Neural cell (in vitro differentiated cells): ENCODE measurements around the gene TTLL5. TPM values are rescaled to one million over a fixed set of nuclear protein-coding genes. Genes with fewer than 3 reads are reported as not detected.

Experiments
- H2AFZ ChIP-seq: fragments of 200-600, 300-800 bp; sonication (generic), shearing (Covaris generic); 2 replicates; pipeline ENCODE4 v1.6.0; 2014; ENCODE audit warnings: low read depth, mild to moderate bottlenecking, antibody characterized with exemption, low read length, moderate library complexity
- H3F3A ChIP-seq: fragments of 200-600 bp; shearing (Covaris generic); 2 replicates; pipeline ENCODE4 v1.6.1; 2016; ENCODE audit warnings: mild to moderate bottlenecking, moderate library complexity, mixed read lengths, antibody characterized with exemption, low read length; ENCODE audit not compliant: insufficient read depth, poor library complexity, severe bottlenecking
- H3K27ac ChIP-seq: fragments of 200-600, 300-800 bp; sonication (generic), shearing (Covaris generic); 2 replicates; pipeline ENCODE4 v1.5.1; 2014; ENCODE audit warnings: mild to moderate bottlenecking, low read length, moderate library complexity
- H3K27me3 ChIP-seq: fragments of 300-800, 200-600 bp; sonication (generic), shearing (Covaris generic); 2 replicates; pipeline ENCODE4 v1.6.0; 2014; ENCODE audit warnings: mild to moderate bottlenecking, low read depth, low read length, moderate library complexity; ENCODE audit not compliant: insufficient read depth
- H3K36me3 ChIP-seq: fragments of 300-800, 200-600 bp; sonication (generic), shearing (Covaris generic); 2 replicates; pipeline ENCODE4 v1.5.1; 2014; ENCODE audit warnings: mild to moderate bottlenecking, antibody characterized with exemption, low read length, moderate library complexity; ENCODE audit not compliant: insufficient read depth
- H3K4me2 ChIP-seq: fragments of 300-800, 200-600 bp; sonication (generic), shearing (Covaris generic); 2 replicates; pipeline ENCODE4 v1.6.0; 2014; ENCODE audit warnings: mild to moderate bottlenecking, low read length
- H3K4me3 ChIP-seq: fragments of 300-800, 200-600 bp; sonication (generic), shearing (Covaris generic); 2 replicates; pipeline ENCODE4 v1.5.1; 2014; ENCODE audit warnings: mild to moderate bottlenecking, low read length, moderate library complexity
- H3K79me2 ChIP-seq: fragments of 200-600 bp; shearing (Covaris generic); replicated peaks from 2 replicates; pipeline ENCODE4 v1.6.0; 2014; ENCODE audit warnings: mild to moderate bottlenecking, low read length, moderate library complexity; ENCODE audit not compliant: insufficient read depth
- H3K9ac ChIP-seq: fragments of 300-800, 200-600 bp; sonication (generic), shearing (Covaris generic); 2 replicates; pipeline ENCODE4 v1.6.1; 2016; ENCODE audit warnings: mild to moderate bottlenecking, low read length, mixed read lengths
- H3K9me2 ChIP-seq: fragments of 200-600 bp; shearing (Covaris generic); 2 replicates; pipeline ENCODE4 v1.6.1; 2016; ENCODE audit warnings: mild to moderate bottlenecking, low read length, mixed read lengths; ENCODE audit not compliant: insufficient read depth
- H3K9me3 ChIP-seq: fragments of 200-600, 300-800 bp; sonication (generic), shearing (Covaris generic); 2 replicates; pipeline ENCODE4 v1.6.1; 2016; ENCODE audit warnings: mild to moderate bottlenecking, mixed run types, low read length, moderate library complexity, mixed read lengths
- H4K20me1 ChIP-seq: fragments of 200-600 bp; shearing (Covaris generic); 2 replicates; pipeline ENCODE4 v1.6.1; 2016; ENCODE audit warnings: mild to moderate bottlenecking, mixed run types; ENCODE audit not compliant: insufficient read depth
- CTCF ChIP-seq: fragments of 450-650 bp; IDR thresholded peaks from 2 replicates; pipeline ENCODE4 v1.5.1; 2014; ENCODE audit warnings: antibody characterized with exemption, mild to moderate bottlenecking, moderate library complexity; ENCODE audit not compliant: poor library complexity, severe bottlenecking
- EP300 ChIP-seq: fragments of 450-650 bp; conservative IDR thresholded peaks from 2 replicates; pipeline ENCODE4 v1.6.1; 2014; ENCODE audit warnings: antibody characterized with exemption, mild to moderate bottlenecking, moderate library complexity; ENCODE audit not compliant: poor library complexity, severe bottlenecking
- EZH2 ChIP-seq: fragments of 200-600, 300-800 bp; shearing (Covaris generic), sonication (generic); IDR thresholded peaks from 2 replicates; pipeline ENCODE4 v1.6.1; 2014; ENCODE audit warnings: antibody characterized with exemption, low read length, borderline replicate concordance, mild to moderate bottlenecking; ENCODE audit not compliant: insufficient read depth, poor library complexity, severe bottlenecking
- MXI1 ChIP-seq: fragments of 450-650 bp; conservative IDR thresholded peaks from 2 replicates; pipeline ENCODE4 v1.6.1; 2014; ENCODE audit warnings: antibody characterized with exemption, mild to moderate bottlenecking; ENCODE audit not compliant: poor library complexity, severe bottlenecking
- POLR2AphosphoS5 ChIP-seq: IDR thresholded peaks from 2 replicates; pipeline ENCODE4 v1.6.1; 2012
- RAD21 ChIP-seq: fragments of 450-650 bp; conservative IDR thresholded peaks from 2 replicates; pipeline ENCODE4 v1.6.1; 2014; ENCODE audit warnings: antibody characterized with exemption, mild to moderate bottlenecking, moderate library complexity
- REST ChIP-seq: IDR thresholded peaks from 2 replicates; pipeline ENCODE4 v1.6.1; 2012; ENCODE audit warnings: borderline replicate concordance
- SMC3 ChIP-seq: fragments of 450-650 bp; conservative IDR thresholded peaks from 2 replicates; pipeline ENCODE4 v1.6.1; 2014; ENCODE audit warnings: antibody characterized with exemption, mild to moderate bottlenecking, moderate library complexity; ENCODE audit not compliant: poor library complexity
- TAF1 ChIP-seq: IDR thresholded peaks from 2 replicates; pipeline ENCODE4 v1.6.1; 2012; ENCODE audit warnings: low read depth
- polyA plus RNA-seq: library from polyadenylated mRNA; depleted of rRNA; stranded (reverse); fragments of >200 nt; gene quantifications from 2 replicates; pipeline ENCODE4 v1.2.3, GENCODE V29; 2014

Gene TTLL5
- polyA plus RNA-seq, 1 donor from 2014 or later, result 8.2 TPM

- Histone ChIP-seq H3K9ac (no peak overlapping the region), H3K79me2 (no peaks in the 10 kb centered on the region), H3K27ac (no peak overlapping the region), H4K20me1 (no peaks in the 10 kb centered on the region), H3K4me3 (no peak overlapping the region), H3K9me3 (no peaks in the 10 kb centered on the region), H2AFZ (no peak overlapping the region), H3K36me3 (no peaks in the 10 kb centered on the region), H3K27me3 (no peaks in the 10 kb centered on the region), H3K9me2 (no peaks in the 10 kb centered on the region), H3K4me2 (no peak overlapping the region), H3F3A (no peaks in the 10 kb centered on the region)
- no peak for TF ChIP-seq REST
- TF ChIP-seq RAD21, result no peak
- no peak for TF ChIP-seq POLR2AphosphoS5
- TF ChIP-seq MXI1, result no peak
- no peak for TF ChIP-seq EP300
- TF ChIP-seq EZH2, result no peak
These were observed 13.4 kb upstream of the TTLL5 start for GRCh38 chr14:75647640-75648039.

GRCh38 chr14:75648066-75648838 is 12.8 kb upstream of the TTLL5 start:
- no peak overlapping the region for H3K9ac ChIP-seq
- no peak overlapping the region for H3K4me2 ChIP-seq
- no peaks in the 10 kb centered on the region for H3K9me2 ChIP-seq
- H3K4me3 ChIP-seq, result no peak overlapping the region
- H3K9me3 ChIP-seq, result no peaks in the 10 kb centered on the region
- H3K27ac ChIP-seq, result no peak overlapping the region
- H3F3A ChIP-seq, result no peaks in the 10 kb centered on the region
- no peaks in the 10 kb centered on the region for H4K20me1 ChIP-seq
- H3K36me3 ChIP-seq, result no peaks in the 10 kb centered on the region
- no peak overlapping the region for H2AFZ ChIP-seq
- no peaks in the 10 kb centered on the region for H3K27me3 ChIP-seq
- H3K79me2 ChIP-seq, result no peaks in the 10 kb centered on the region
- no peak for TF ChIP-seq EP300
- no peak for TF ChIP-seq EZH2
- no peak for TF ChIP-seq CTCF
- no peak for TF ChIP-seq MXI1
- no peak for TF ChIP-seq TAF1
- no peak for TF ChIP-seq POLR2AphosphoS5
- no peak for TF ChIP-seq RAD21
- no peak for TF ChIP-seq SMC3
- TF ChIP-seq REST, result no peak
